SK-N-MC (cell line): ENCODE data around the gene EFL1.

Experiments used
- DNase-seq: peaks from one replicate; pipeline ENCODE4 v3.0.0-alpha.2; 2011; ENCODE audit warnings: low read depth, low spot score
- H3K27ac ChIP-seq: fragments of 200-600 bp; sonication (generic); 2 replicates; pipeline ENCODE4 v1.5.1; 2016; ENCODE audit warnings: mixed run types
- H3K36me3 ChIP-seq: fragments of 200-600 bp; sonication (generic); 2 replicates; pipeline ENCODE4 v1.6.1; 2017; ENCODE audit warnings: antibody characterized with exemption, low read length, mixed read lengths; ENCODE audit not compliant: insufficient read depth
- H3K4me3 ChIP-seq: fragments of 200-600 bp; sonication (generic); 2 replicates; pipeline ENCODE4 v1.5.1; 2016
- H3K9ac ChIP-seq: fragments of 200-600 bp; sonication (generic); 2 replicates; pipeline ENCODE4 v1.8.0; 2017; ENCODE audit warnings: mixed run types, mixed read lengths; ENCODE audit not compliant: insufficient read length
- H3K9me3 ChIP-seq: fragments of 200-600 bp; sonication (generic); 2 replicates; pipeline ENCODE4 v1.6.1; 2017; ENCODE audit warnings: low read depth, mild to moderate bottlenecking, antibody characterized with exemption, low read length, moderate library complexity, mixed read lengths
- EZH2 ChIP-seq: fragments of 200-600 bp; sonication (generic); IDR thresholded peaks from one replicate; pipeline ENCODE4 v1.6.1; 2017; ENCODE audit warnings: antibody characterized with exemption
- FOXP2 ChIP-seq: optimal IDR thresholded peaks from 2 replicates; pipeline ENCODE3; 2011; ENCODE audit warnings: mild to moderate bottlenecking, moderate library complexity; ENCODE audit not compliant: insufficient read depth; ENCODE audit errors: extremely low read length, control extremely low read depth
- POLR2AphosphoS5 ChIP-seq: IDR thresholded peaks from 2 replicates; pipeline ENCODE4 v1.6.1; 2012; ENCODE audit warnings: mild to moderate bottlenecking, low read depth, low read length, borderline replicate concordance

Gene EFL1

GRCh38 chr15:82184355-82184754 is 78.2 kb downstream of the EFL1 start:
- no peaks in the 10 kb centered on the region for H3K36me3 ChIP-seq
- H3K9me3 ChIP-seq: no peaks in the 10 kb centered on the region
- no peak overlapping the region for H3K9ac ChIP-seq
- DNase-seq: no peak
- no peak overlapping the region for H3K4me3 ChIP-seq
- H3K27ac ChIP-seq: no peak overlapping the region
- TF ChIP-seq FOXP2 (no peak), POLR2AphosphoS5 (no peak), EZH2 (no peak)

DNA sequence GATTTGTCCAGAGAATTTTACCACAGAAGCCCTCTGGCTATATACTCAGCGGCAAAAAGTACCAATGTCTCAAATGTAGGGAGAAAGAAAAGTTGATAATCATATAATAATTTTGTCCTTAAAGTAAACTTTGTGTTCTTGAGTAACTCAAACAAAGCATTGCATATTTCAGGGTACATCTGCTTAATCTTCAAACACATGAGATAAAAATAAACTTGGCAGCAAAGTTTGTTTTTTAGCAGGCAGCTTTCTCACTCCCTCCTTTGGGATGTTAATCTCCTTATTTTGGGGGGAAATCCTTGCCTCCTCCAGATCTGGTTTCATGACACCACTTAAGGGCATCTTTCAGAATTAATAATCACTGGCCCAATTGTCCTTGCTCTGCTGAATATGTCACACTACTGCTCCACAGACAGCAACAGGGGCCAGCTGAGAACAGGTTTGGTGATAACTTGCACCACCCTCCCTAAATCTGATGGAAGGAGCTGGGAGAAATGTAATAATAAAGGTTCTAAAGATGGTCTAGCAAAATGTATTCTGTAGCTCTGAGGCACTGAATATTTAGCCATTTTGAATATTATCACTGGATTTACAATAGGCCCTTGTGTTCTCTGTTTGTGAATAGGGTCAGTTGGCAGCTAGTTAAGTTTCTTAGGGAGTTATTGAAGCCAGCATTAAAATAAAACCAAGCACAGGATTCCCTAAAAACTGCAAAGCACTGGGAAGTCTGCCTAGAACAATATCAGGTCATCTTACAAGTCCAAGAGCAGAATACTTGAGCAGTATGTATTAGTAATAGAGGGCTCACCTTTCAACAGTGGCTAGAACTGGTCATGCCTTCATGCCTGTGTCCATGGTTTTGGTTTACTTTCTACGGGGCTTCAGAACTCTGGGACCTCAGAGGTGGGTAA is 79.2 kb downstream of the EFL1 start:
- Histone ChIP-seq H3K9ac (no peak overlapping the region), H3K9me3 (no peaks in the 10 kb centered on the region), H3K4me3 (no peak overlapping the region), H3K36me3 (no peaks in the 10 kb centered on the region), H3K27ac (no peak overlapping the region)
- DNase-seq: no peak
- TF ChIP-seq EZH2 (no peak), POLR2AphosphoS5 (no peak), FOXP2 (no peak)

- Histone ChIP-seq H3K9ac (no peak overlapping the region), H3K36me3 (no peaks in the 10 kb centered on the region), H3K4me3 (no peak overlapping the region), H3K27ac (no peak overlapping the region), H3K9me3 (no peaks in the 10 kb centered on the region)
- DNase-seq: no peak
- TF ChIP-seq FOXP2 (no peak), EZH2 (no peak), POLR2AphosphoS5 (no peak)
Measured at GRCh38 chr15:82181371-82181770, 81.2 kb downstream of the EFL1 start.

GRCh38 chr15:82178061-82178460 is 84.5 kb downstream of the EFL1 start:
- DNase-seq: no peak
- Histone ChIP-seq H3K27ac (no peak overlapping the region), H3K4me3 (no peak overlapping the region), H3K9me3 (no peaks in the 10 kb centered on the region), H3K36me3 (no peaks in the 10 kb centered on the region), H3K9ac (no peak overlapping the region)
- TF ChIP-seq EZH2 (no peak), POLR2AphosphoS5 (no peak), FOXP2 (no peak)

DNA sequence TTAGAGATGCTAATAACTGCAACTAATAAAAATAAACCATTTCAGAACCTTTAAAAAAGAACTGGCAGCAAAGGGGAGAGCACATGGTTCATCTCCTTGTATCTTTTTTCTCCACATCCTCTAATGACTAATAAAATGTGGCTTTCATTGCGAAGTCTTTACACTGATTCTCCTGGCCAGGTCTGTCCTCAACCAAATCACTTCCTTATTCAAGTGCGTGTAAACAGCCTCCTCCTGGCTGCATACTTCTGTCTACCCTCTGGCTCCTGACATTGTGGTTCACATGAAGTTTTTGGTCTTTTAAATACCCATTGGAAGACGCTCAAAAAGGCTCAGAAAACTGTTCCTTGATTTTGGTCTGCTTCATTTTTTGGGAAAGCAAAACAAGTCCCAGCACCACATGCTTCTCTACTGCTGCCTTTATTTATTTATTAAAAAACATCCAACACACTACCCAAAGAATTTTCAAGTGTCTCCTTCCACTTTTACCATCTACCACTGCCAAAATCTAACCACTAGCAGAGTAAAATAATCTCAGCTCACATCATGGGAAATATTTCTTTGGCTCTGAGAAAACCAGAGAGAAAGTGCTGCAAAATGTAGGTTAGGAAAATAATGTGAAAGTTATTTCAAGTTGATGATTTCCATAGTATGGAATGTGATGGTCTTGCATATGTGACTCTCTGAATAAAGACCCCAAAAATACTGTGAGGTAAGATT is 85.1 kb downstream of the EFL1 start:
- Histone ChIP-seq H3K9me3 (no peaks in the 10 kb centered on the region), H3K4me3 (no peak overlapping the region), H3K27ac (no peak overlapping the region), H3K9ac (no peak overlapping the region), H3K36me3 (no peaks in the 10 kb centered on the region)
- no peak for DNase-seq
- TF ChIP-seq EZH2: no peak

DNA sequence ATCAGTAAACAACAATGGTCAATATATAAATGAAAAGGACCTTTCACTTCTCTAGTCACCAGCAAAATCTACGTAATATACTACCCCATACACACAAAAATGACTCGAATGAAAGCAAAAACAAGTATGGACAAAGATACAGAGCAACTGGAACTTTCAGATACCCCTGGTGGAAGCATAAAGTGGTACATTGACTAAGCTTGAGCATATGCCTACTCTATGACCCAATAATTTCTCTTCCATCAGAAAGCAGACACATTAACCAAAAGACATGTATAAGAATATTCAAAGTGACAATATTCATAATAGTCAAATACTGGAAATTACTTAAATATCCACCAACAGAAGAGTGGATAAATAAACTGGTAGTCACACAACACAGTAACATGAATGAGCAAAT is 86.0 kb downstream of the EFL1 start:
- DNase-seq: no peak
- H3K27ac ChIP-seq: no peak overlapping the region
- H3K4me3 ChIP-seq: no peak overlapping the region
- H3K9ac ChIP-seq: no peak overlapping the region
- TF ChIP-seq POLR2AphosphoS5: no peak
- no peak for TF ChIP-seq EZH2
- TF ChIP-seq FOXP2: no peak
- H3K36me3 ChIP-seq: no peaks in the 10 kb centered on the region
- no peaks in the 10 kb centered on the region for H3K9me3 ChIP-seq

DNA sequence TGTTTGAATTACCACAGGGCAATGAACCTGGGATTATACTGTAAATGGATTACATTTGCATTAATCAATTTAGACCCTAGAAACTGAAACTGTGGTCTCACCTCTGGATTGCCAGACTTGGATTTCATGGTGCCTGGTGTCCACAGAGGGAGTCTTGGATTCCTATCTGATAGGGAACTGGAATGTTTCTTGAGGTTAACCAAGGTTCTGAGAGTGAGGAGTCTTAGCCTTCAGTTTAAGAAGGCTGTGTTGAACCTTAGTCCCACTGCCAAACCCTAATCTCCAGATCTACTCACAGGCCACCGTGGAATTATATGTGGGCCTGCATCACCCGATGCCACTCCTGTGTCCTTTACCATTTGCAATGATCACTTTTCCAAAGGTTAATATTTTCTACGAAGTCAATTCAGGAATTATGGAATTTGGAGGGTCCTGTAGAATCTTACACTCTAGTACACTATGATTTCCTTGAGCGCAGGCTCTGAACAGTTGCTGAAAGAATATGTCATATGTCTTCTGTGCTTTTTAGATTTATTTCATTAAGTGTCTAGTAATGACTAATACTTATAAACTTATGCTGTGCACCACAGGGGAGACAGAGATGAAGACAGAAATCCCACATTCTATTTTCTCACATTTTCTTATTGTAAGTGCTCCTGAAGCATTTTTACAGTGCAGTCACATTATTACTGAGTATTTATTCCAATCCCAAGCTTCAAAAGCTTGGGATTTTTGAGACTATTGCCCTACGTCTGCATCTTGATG is 87.9 kb downstream of the EFL1 start:
- no peak for DNase-seq
- TF ChIP-seq EZH2 (no peak), FOXP2 (no peak), POLR2AphosphoS5 (no peak)
- no peaks in the 10 kb centered on the region for H3K9me3 ChIP-seq
- no peak overlapping the region for H3K4me3 ChIP-seq
- no peak overlapping the region for H3K27ac ChIP-seq
- H3K9ac ChIP-seq: no peak overlapping the region
- no peaks in the 10 kb centered on the region for H3K36me3 ChIP-seq

DNA sequence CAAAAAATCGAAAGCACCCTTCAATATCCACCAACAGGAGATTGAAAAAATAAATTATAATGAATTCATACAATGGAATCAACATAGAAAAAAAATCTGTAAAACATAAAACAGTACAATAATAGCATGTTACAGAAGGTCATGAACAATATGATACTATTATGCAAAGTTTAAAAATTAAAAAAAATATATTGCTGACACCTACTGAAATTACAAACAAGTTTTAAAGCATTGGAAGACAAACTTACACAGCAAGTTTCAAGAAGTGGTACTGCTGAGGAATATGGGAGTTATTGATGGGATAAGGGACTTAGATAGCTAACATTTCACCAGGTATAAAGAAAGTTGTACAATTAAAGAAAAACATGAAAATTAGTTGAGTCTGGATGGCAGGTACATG is 89.4 kb downstream of the EFL1 start:
- Histone ChIP-seq H3K27ac (no peak overlapping the region), H3K9ac (no peak overlapping the region), H3K9me3 (no peaks in the 10 kb centered on the region), H3K36me3 (no peaks in the 10 kb centered on the region), H3K4me3 (no peak overlapping the region)
- TF ChIP-seq POLR2AphosphoS5 (no peak), EZH2 (no peak), FOXP2 (no peak)
- DNase-seq: no peak
